Neural crest cell (in vitro differentiated cells): ENCODE results near the gene SNX3. TPM values are rescaled to one million over a fixed set of nuclear protein-coding genes. Genes with fewer than 3 reads are reported as not detected.

ENCODE experiments used
- DNase-seq: peaks from one replicate; pipeline ENCODE4 v3.0.0; 2021; ENCODE audit warnings: low read depth, mixed read lengths, low spot score
- H3K27ac Mint-ChIP-seq: one replicate; pipeline ENCODE4 v1.8.0; 2021; ENCODE audit warnings: mild to moderate bottlenecking, mixed read lengths; ENCODE audit not compliant: unreplicated experiment
- H3K27me3 Mint-ChIP-seq: 2 replicates; pipeline ENCODE4 v1.8.0; 2021; ENCODE audit warnings: low read depth, mild to moderate bottlenecking, mixed read lengths
- H3K36me3 Mint-ChIP-seq: 2 replicates; pipeline ENCODE4 v1.8.0; 2021; ENCODE audit warnings: low read depth, mild to moderate bottlenecking, mixed read lengths
- H3K4me1 Mint-ChIP-seq: 2 replicates; pipeline ENCODE4 v1.8.0; 2021; ENCODE audit warnings: mixed read lengths
- H3K4me3 Mint-ChIP-seq: one replicate; pipeline ENCODE4 v1.8.0; 2021; ENCODE audit warnings: mild to moderate bottlenecking, mixed read lengths
- H3K9me3 Mint-ChIP-seq: 2 replicates; pipeline ENCODE4 v1.8.0; 2021; ENCODE audit warnings: mixed read lengths
- CTCF ChIP-seq: fragments of 200-600 bp; sonication (generic); conservative IDR thresholded peaks from 2 replicates; pipeline ENCODE4 v1.5.0; 2021; ENCODE audit warnings: antibody characterized with exemption, mild to moderate bottlenecking
- total RNA-seq: library from RNA; stranded (reverse); gene quantifications from 2 replicates; pipeline ENCODE4 v1.2.1, GENCODE V29; 2021

Gene SNX3
- total RNA-seq, 1 donor from 2014 or later = 71.0 TPM

DNA sequence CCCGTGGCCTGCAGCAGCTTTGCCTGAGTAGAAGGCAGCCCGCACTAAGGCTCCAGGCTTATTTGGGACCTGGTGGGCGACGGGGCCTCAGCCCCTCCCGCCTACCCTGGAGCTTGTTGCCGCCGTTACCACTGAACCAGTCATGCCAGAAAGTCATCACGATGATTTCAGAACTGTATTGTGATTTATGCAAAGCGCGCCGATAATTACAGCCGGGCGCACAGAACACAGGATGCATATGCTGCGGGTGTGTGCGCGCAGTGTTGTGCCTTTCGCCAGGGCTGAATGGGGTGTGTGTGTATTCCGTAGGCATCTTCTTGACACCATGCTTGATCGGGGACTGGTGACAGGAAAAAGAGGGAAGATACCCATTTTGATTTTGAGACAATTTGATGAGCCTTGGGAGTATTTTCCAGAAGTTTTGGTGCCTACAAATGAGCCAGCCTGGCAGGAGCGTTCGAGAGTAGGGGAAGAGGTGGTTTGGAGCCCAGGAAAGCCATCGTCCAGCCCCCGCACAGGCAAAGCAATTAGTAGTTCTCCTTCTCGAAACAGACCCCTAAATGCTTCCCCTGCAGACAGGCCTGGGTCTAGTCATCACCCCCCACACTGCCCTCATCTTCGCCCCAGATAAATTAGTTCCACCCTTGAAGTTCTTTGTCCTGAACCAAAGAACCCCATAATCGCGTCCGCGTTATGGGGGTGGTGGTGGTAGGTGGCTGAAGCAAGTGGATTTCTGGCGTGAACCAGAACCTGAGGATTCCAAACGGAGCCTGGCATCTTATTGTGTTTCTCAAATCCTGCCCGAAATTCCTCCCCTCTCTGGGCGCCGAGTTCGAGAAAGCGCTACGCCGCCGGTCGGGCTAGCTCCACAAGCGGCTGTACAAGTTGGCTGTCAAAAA, 96.9 kb downstream of the SNX3 start:
- Mint-ChIP-seq H3K4me3 (peak overlapping the region; percentile 54), H3K27ac (no peak overlapping the region), H3K4me1 (peaks cover 30% of the 10 kb centered on the region), H3K36me3 (no peaks in the 10 kb centered on the region), H3K27me3 (peaks cover 99% of the 10 kb centered on the region), H3K9me3 (no peaks in the 10 kb centered on the region)
- DNase-seq = no peak
- TF ChIP-seq CTCF = no peak

DNA sequence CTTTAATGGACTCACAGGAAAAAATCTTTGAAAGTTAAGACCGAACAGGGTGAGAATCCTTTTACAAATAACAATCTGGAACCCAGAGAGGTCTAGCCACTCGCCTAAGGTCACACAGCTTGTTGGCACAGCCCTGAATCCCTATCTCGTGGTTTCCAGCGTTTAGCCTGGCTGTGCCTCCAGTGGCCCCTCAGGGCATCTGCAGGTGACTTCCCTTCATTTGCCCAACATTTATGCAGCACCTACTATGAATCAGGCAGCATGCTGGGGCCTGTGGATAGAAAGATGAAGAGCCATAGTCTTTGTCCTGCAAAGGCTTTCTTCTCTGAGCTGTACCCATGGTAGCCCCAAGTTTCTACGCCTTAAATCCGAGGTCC, 97.6 kb downstream of the SNX3 start:
- H3K4me1 Mint-ChIP-seq = peaks cover 31% of the 10 kb centered on the region
- no peaks in the 10 kb centered on the region for H3K9me3 Mint-ChIP-seq
- no peaks in the 10 kb centered on the region for H3K36me3 Mint-ChIP-seq
- H3K4me3 Mint-ChIP-seq = peak overlapping the region; percentile 52
- no peak for TF ChIP-seq CTCF
- H3K27me3 Mint-ChIP-seq = peaks cover 99% of the 10 kb centered on the region
- H3K27ac Mint-ChIP-seq = no peak overlapping the region
- DNase-seq = no peak

GRCh38 chr6:108161724-108162282, 99.0 kb downstream of the SNX3 start:
- no peak for TF ChIP-seq CTCF
- no peaks in the 10 kb centered on the region for H3K36me3 Mint-ChIP-seq
- no peak overlapping the region for H3K27ac Mint-ChIP-seq
- DNase-seq = no peak
- H3K27me3 Mint-ChIP-seq = peaks cover 97% of the 10 kb centered on the region
- peak overlapping the region; percentile 9 for H3K4me3 Mint-ChIP-seq
- no peaks in the 10 kb centered on the region for H3K9me3 Mint-ChIP-seq
- peaks cover 28% of the 10 kb centered on the region for H3K4me1 Mint-ChIP-seq

Other genes with a start within 250 kb of the SNX3 start
- gene OSTM1, start 186.3 kb downstream of the SNX3 start, total RNA-seq = 19.9 and 20.4 TPM in 2 replicates
- not detected in 2 replicates for gene NR2E1, start 95.0 kb downstream of the SNX3 start, total RNA-seq
- gene AFG1L, start 34.0 kb upstream of the SNX3 start, total RNA-seq = 8.2 and 9.8 TPM in 2 replicates